Esophagus muscularis mucosa (tissue), 3 donors: ENCODE results near the gene MEGF9.

Source experiments
- CTCF ChIP-seq, 3 experiments: fragments of 200-600 bp in 2 of 3; fragments of 450-650 bp in 1 of 3; sonication (generic) in 2 of 3; IDR thresholded peaks; one replicate each; pipeline ENCODE4 v1.5.1; 2017 to 2019; ENCODE audit warnings: antibody characterized with exemption in 3 of 3, mild to moderate bottlenecking in 2 of 3, moderate library complexity in 1 of 3
- POLR2A ChIP-seq: fragments of 450-650 bp; IDR thresholded peaks from one replicate; pipeline ENCODE4 v1.6.1; 2017; ENCODE audit warnings: antibody characterized with exemption, moderate library complexity, mild to moderate bottlenecking, low read depth
- POLR2AphosphoS5 ChIP-seq, 2 donors: sonication (generic); formaldehyde crosslinking; IDR thresholded peaks; one replicate each; pipeline ENCODE4 v1.6.1; 2017; ENCODE audit warnings: antibody characterized with exemption in 2 of 2

- TF ChIP-seq CTCF (IDR thresholded peaks at IDR 0.05) (no peak), POLR2A (no peak), POLR2AphosphoS5 (IDR thresholded peaks at IDR 0.05) (no peak)
Measured at GRCh38 chr9:120612218-120612617, 102.1 kb downstream of the MEGF9 start.
